ENCODE results near the gene SIGLEC8. TPM values are rescaled to one million over a fixed set of nuclear protein-coding genes. Genes with fewer than 3 reads are reported as not detected.
"Not testable (repeated sequence)": the region's sequence is repeated elsewhere in the genome, so short reads cannot be mapped to it uniquely, and the experiment has no call there.

SIGLEC8 gene
- total RNA-seq, 2 experiments from 2014 or later, result not detected

- no peak overlapping the region for H3K27ac Mint-ChIP-seq
- no peak for ATAC-seq (ENCODE audit: poor library complexity)
- ChIA-PET POLR2A (no interaction called here), CTCF (interaction anchor here (1.4 kb wide), 1 partner anchor 47 kb away, joined by 3 read pairs; no protein-coding TSS in a partner anchor)
- Histone ChIP-seq H3K4me3 (ENCODE audit: low read length) (no peak overlapping the region), H3K9me3 (ENCODE audit: control insufficient read depth in 1 of 2, insufficient read depth in 1 of 2, low read length in 2 of 2) (peaks cover 0 to 7% of the 10 kb centered on the region in 2 experiments), H3K27ac (ENCODE audit: low read depth in 1 of 2, low read length in 2 of 2) (no peak overlapping the region), H3K36me3 (ENCODE audit: insufficient read depth, low read length) (no peaks in the 10 kb centered on the region), H3K4me1 (ENCODE audit: insufficient read depth, low read length) (peaks cover 6% of the 10 kb centered on the region), H3K27me3 (ENCODE audit: control insufficient read depth in 1 of 2, insufficient read depth in 2 of 2, low read length in 2 of 2) (peaks cover 12 to 15% of the 10 kb centered on the region in 2 experiments)
- no peaks in the 10 kb centered on the region for H3K4me1 Mint-ChIP-seq (ENCODE audit: low read depth)
- intact Hi-C loops (cut with DNase I, micrococcal nuclease), result no loop called here
- no peak for DNase-seq
- TF ChIP-seq CTCF (IDR thresholded peaks at IDR 0.05), result no peak
- peaks cover 27% of the 10 kb centered on the region for H3K27me3 Mint-ChIP-seq
- H3K9me3 Mint-ChIP-seq, result no peaks in the 10 kb centered on the region
- no peak overlapping the region for H3K4me3 Mint-ChIP-seq
- no peaks in the 10 kb centered on the region for H3K36me3 Mint-ChIP-seq (ENCODE audit: low read depth)
Observed at GRCh38 chr19:51466723-51467122, 8.5 kb upstream of the SIGLEC8 start.

- H3K4me1 Mint-ChIP-seq (ENCODE audit: low read depth); ATAC-seq (ENCODE audit: poor library complexity); H3K36me3 Mint-ChIP-seq (ENCODE audit: low read depth); H3K4me3 ChIP-seq (ENCODE audit: low read length); CTCF ChIA-PET; H3K36me3 ChIP-seq (ENCODE audit: insufficient read depth, low read length); H3K27ac ChIP-seq (ENCODE audit: low read depth in 1 of 2, low read length in 2 of 2); intact Hi-C loops (cut with DNase I, micrococcal nuclease); H3K4me3 Mint-ChIP-seq; H3K9me3 Mint-ChIP-seq; DNase-seq; H3K27ac Mint-ChIP-seq; H3K4me1 ChIP-seq (ENCODE audit: insufficient read depth, low read length); POLR2A ChIA-PET: not testable (repeated sequence)
- peaks cover 47% of the 10 kb centered on the region for H3K27me3 Mint-ChIP-seq
- Histone ChIP-seq H3K27me3 (ENCODE audit: control insufficient read depth in 1 of 2, insufficient read depth in 2 of 2, low read length in 2 of 2) (peaks cover 17 to 21% of the 10 kb centered on the region in 2 experiments), H3K9me3 (ENCODE audit: control insufficient read depth in 1 of 2, insufficient read depth in 1 of 2, low read length in 2 of 2) (peaks cover 0 to 12% of the 10 kb centered on the region in 2 experiments)
Observed at GRCh38 chr19:51463976-51464581, 5.8 kb upstream of the SIGLEC8 start.

GRCh38 chr19:51462681-51463080 lies 4.4 kb upstream of the SIGLEC8 start:
- Mint-ChIP-seq H3K4me1 (ENCODE audit: low read depth) (no peaks in the 10 kb centered on the region), H3K27me3 (peaks cover 50% of the 10 kb centered on the region), H3K36me3 (ENCODE audit: low read depth) (no peaks in the 10 kb centered on the region), H3K4me3 (no peak overlapping the region), H3K27ac (no peak overlapping the region), H3K9me3 (no peaks in the 10 kb centered on the region)
- intact Hi-C loops (cut with DNase I, micrococcal nuclease), result no loop called here
- POLR2A ChIA-PET, result no interaction called here
- H3K27ac ChIP-seq (ENCODE audit: low read depth in 1 of 2, low read length in 2 of 2), result no peak overlapping the region
- no peak overlapping the region for H3K4me3 ChIP-seq (ENCODE audit: low read length)
- DNase-seq (no peak), ATAC-seq (ENCODE audit: poor library complexity) (no peak)
- H3K36me3 ChIP-seq (ENCODE audit: insufficient read depth, low read length), result no peaks in the 10 kb centered on the region
- no peak for TF ChIP-seq CTCF (IDR thresholded peaks at IDR 0.05)
- H3K27me3 ChIP-seq (ENCODE audit: control insufficient read depth in 1 of 2, insufficient read depth in 2 of 2, low read length in 2 of 2), result peaks cover 17 to 21% of the 10 kb centered on the region in 2 experiments
- CTCF ChIA-PET, result interaction anchor here (0.7 kb wide), 1 partner anchor 10 kb away, joined by 3 read pairs; no protein-coding TSS in a partner anchor
- peaks cover 0 to 12% of the 10 kb centered on the region in 2 experiments for H3K9me3 ChIP-seq (ENCODE audit: control insufficient read depth in 1 of 2, insufficient read depth in 1 of 2, low read length in 2 of 2)
- H3K4me1 ChIP-seq (ENCODE audit: insufficient read depth, low read length), result peaks cover 2% of the 10 kb centered on the region

- POLR2A ChIA-PET, result no interaction called here
Observed at GRCh38 chr19:51462276-51462675, 4.0 kb upstream of the SIGLEC8 start.

More at GRCh38 chr19:51462276-51462675, 4.0 kb upstream of the SIGLEC8 start:
- ATAC-seq (ENCODE audit: poor library complexity), result no peak
- Mint-ChIP-seq H3K4me3 (no peak overlapping the region), H3K27me3 (peaks cover 50% of the 10 kb centered on the region), H3K9me3 (no peaks in the 10 kb centered on the region), H3K27ac (no peak overlapping the region), H3K4me1 (ENCODE audit: low read depth) (no peaks in the 10 kb centered on the region), H3K36me3 (ENCODE audit: low read depth) (no peaks in the 10 kb centered on the region)
- intact Hi-C loops (cut with DNase I, micrococcal nuclease), result no loop called here
- CTCF ChIA-PET, result interaction anchor here (0.7 kb wide), 1 partner anchor 10 kb away, joined by 3 read pairs; no protein-coding TSS in a partner anchor
- Histone ChIP-seq H3K27me3 (ENCODE audit: control insufficient read depth in 1 of 2, insufficient read depth in 2 of 2, low read length in 2 of 2) (peaks cover 17 to 21% of the 10 kb centered on the region in 2 experiments), H3K36me3 (ENCODE audit: insufficient read depth, low read length) (no peaks in the 10 kb centered on the region), H3K4me1 (ENCODE audit: insufficient read depth, low read length) (peaks cover 2% of the 10 kb centered on the region), H3K9me3 (ENCODE audit: control insufficient read depth in 1 of 2, insufficient read depth in 1 of 2, low read length in 2 of 2) (peaks cover 0 to 12% of the 10 kb centered on the region in 2 experiments), H3K27ac (ENCODE audit: low read depth in 1 of 2, low read length in 2 of 2) (no peak overlapping the region), H3K4me3 (ENCODE audit: low read length) (no peak overlapping the region)
- no peak for DNase-seq
- no peak for TF ChIP-seq CTCF (IDR thresholded peaks at IDR 0.05)
